GM19468 (cell line): ENCODE results near the gene POLR2E.

Experiments used
- ATAC-seq: cut with Tn5 transposase; IDR thresholded peaks from one replicate; pipeline ENCODE4 v1.9.1; 2021; ENCODE audit warnings: mild to moderate bottlenecking, moderate library complexity, moderate number of reproducible peaks; ENCODE audit not compliant: unreplicated experiment; ENCODE audit errors: extremely low read depth

Gene POLR2E

DNA sequence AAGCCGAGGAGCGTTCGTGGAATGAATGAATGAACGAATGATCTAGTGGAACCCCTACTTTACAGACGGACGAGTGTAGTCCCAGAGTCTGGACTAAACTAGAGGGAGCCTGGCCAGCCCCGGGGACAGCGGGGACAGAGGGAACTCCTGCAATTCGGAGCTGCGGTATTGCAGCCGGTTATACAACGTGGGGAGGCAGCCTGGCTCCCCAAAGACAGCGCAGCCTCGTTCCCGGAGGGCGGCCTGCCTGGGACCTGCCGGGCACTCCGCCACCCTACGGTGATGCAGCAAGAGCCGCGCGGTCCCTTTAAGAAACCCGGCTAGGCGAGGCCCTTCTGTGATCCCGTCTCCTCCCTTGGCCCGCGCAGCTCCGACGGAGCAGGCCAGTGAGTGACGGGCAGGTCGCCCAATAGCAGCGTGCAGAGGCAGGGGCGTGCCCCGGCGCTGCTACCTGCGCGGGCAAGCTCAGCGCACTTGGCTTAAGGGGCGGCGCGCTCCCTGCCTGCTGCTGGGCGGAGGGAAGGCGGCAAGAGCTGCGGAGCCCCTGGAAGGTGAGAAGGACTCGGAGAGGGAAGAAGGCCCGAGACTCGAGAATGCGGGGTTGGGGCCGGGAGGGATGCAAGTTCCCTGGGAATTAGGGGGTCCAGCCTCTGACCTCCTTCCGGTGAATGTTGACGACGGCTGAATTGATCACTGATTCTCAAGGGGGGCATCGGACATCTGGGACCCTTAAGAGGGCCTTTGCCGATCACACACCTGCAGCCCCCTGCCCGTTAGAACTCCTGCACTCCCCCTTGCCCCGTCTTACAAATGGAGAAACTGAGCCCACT lies 55.3 kb downstream of the POLR2E start, which contains the start of gene ABCA7:
TSS of gene ABCA7 (plus strand) at position 462 of the 830 bp plus-strand sequence. CDS start 1,255 bp downstream, outside the sequence.
- peak; percentile 65 for ATAC-seq

DNA sequence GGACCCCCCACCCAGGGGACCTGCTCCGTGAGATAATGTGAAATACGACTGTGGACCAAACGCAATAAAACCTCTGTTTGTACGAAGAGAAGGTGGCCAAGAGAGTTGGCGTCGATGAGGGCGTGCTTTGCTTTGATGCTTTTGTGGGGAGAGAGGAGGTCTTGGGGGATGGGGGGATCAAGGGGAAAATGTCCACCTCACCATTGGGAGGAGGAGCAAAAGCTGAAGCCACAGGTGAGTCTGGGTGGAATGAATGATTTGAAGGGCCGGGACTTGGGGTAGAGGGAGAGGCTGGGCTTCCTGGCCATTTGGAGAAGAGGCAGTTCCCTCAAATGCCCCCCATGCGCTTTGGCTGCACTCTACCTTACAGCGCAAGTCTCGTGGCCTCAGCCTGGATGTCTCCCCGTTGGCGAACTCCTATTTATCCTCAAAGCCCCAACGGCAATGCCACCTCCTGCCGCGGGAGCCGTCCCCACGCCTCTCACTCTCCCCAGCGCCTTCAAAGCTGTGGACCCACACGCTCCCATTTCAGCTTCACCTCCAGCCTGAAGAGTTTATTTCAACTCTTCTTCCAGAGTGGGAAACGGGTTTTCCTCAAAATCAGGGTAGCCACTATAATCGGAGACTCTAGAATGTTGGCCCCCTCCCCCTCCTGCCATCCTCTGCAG lies 56.1 kb downstream of the POLR2E start:
- no peak for ATAC-seq

DNA sequence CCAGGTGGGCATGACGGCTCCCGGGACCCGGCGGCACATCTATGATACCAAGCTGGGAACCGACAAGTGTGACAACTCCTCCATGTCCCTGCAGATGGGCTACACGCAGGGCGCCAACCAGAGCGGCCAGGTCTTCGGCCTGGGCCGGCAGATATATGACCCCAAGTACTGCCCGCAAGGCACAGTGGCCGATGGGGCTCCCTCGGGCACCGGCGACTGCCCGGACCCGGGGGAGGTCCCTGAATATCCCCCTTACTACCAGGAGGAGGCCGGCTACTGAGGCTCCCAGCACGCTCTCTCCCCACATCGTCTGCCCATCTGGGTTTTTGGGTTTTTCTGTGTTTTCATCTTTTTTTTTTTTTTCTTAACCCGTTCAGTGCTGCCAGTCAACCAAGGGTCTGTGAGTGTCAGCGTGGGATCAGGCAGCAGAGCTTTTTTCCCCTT lies 57.5 kb downstream of the POLR2E start:
- ATAC-seq = no peak
